ENCODE results near the gene LDB2. TPM values are rescaled to one million over a fixed set of nuclear protein-coding genes. Genes with fewer than 3 reads are reported as not detected.

LDB2 gene
- total and polyA plus RNA-seq, 2 of the 8 experiments (the other 6 are each of a cell fraction or from before 2014, with no cell fraction given) = 57.0 to 140 TPM

- Histone ChIP-seq H2AK5ac (ENCODE audit: low read depth, low read length) (no peak overlapping the region), H3K79me2 (ENCODE audit: control insufficient read depth in 1 of 2, insufficient read depth in 2 of 2, low read length in 2 of 2) (no peaks in the 10 kb centered on the region; a peak in 1 of 4 replicates), H3K14ac (ENCODE audit: insufficient read length) (no peak overlapping the region), H4K91ac (replicated peaks; ENCODE audit: insufficient read length, low read length) (no peak overlapping the region), H3K9ac (replicated peaks in 1 of 4; ENCODE audit: extremely low read depth in 1 of 4, low read depth in 3 of 4, low read length in 3 of 4) (no peak overlapping the region), H3K4me2 (ENCODE audit: insufficient read depth in 1 of 2, low read depth in 2 of 2, low read length in 2 of 2) (no peak overlapping the region), H3K27me3 (replicated peaks in 1 of 4; ENCODE audit: control insufficient read depth in 3 of 4, extremely low read depth in 1 of 4, insufficient read depth in 3 of 4, low read length in 3 of 4) (no peaks in the 10 kb centered on the region), H3K36me3 (ENCODE audit: control insufficient read depth in 2 of 4, insufficient read depth in 4 of 4, low read length in 3 of 4) (peaks cover 0 to 2% (median under 1%) of the 10 kb centered on the region in 4 experiments; a peak in 2 of 8 replicates), H3K9me3 (ENCODE audit: insufficient read depth in 2 of 2, low read depth in 1 of 2, low read length in 1 of 2) (no peaks in the 10 kb centered on the region), H4K5ac (ENCODE audit: insufficient read length, low read depth, low read length) (no peak overlapping the region), H3K56ac (replicated peaks; ENCODE audit: insufficient read length, low read depth, low read length) (no peak overlapping the region), H3K23me2 (ENCODE audit: low read depth, low read length) (no peaks in the 10 kb centered on the region; the same call in 1 of the 2 replicates), H3K23ac (ENCODE audit: insufficient read length) (no peak overlapping the region), H2BK20ac (ENCODE audit: low read length) (no peak overlapping the region), H4K20me1 (replicated peaks in 1 of 2; ENCODE audit: control insufficient read depth in 1 of 2, insufficient read depth in 2 of 2, low read length in 2 of 2) (no peaks in the 10 kb centered on the region), H3K4ac (replicated peaks; ENCODE audit: insufficient read length, low read depth, low read length) (no peak overlapping the region), H2BK15ac (ENCODE audit: low read length) (no peak overlapping the region), H3K4me1 (replicated peaks in 1 of 4; ENCODE audit: control insufficient read depth in 3 of 4, insufficient read depth in 4 of 4, low read length in 3 of 4) (peaks cover 0 to 9% (median 1%) of the 10 kb centered on the region in 4 experiments; a peak in 2 of 7 replicates), H2BK120ac (replicated peaks; ENCODE audit: low read depth, low read length) (no peak overlapping the region), H3K18ac (ENCODE audit: extremely low read depth, low read length) (no peak overlapping the region), H3K4me3 (ENCODE audit: extremely low read depth in 1 of 4, insufficient read depth in 2 of 4, low read depth in 3 of 4, low read length in 4 of 4) (no peak overlapping the region), H2BK12ac (ENCODE audit: low read depth, low read length) (no peak overlapping the region), H4K8ac (ENCODE audit: extremely low read depth, insufficient read depth, low read length) (no peak overlapping the region), H3K27ac (ENCODE audit: low read depth, low read length) (no peak overlapping the region), H2AFZ (ENCODE audit: low read length) (no peak overlapping the region), H3K79me1 (ENCODE audit: low read depth, low read length) (no peaks in the 10 kb centered on the region; the same call in 1 of the 2 replicates), H2BK5ac (ENCODE audit: low read depth, low read length) (no peak overlapping the region)
- DNase-seq (ENCODE audit: low read depth in 1 of 2, low spot score in 2 of 2) (no peak), FAIRE-seq (no peak)
- CTCF ChIA-PET (ENCODE audit: partially characterized antibody) = interaction anchor here (0.6 to 2.3 kb wide), 10 partner anchors 11 to 688 kb away, joined by 3 to 8 read pairs (median 4); no protein-coding TSS in a partner anchor
- 91% methylated on average over 5 of the region's 5 CpGs; no CpG with 5 or more reads in 1 of the 2 experiments for WGBS, 2 experiments (ENCODE audit: extremely low coverage in 1 of 2, insufficient coverage in 1 of 2, insufficient read length in 1 of 2, insufficient replicate concordance in 2 of 2, low coverage in 1 of 2, low lambda C conversion rate in 2 of 2, missing lambda C conversion rate in 1 of 2)
- POLR2A ChIA-PET (ENCODE audit: partially characterized antibody) = no interaction called here
- no peak for TF ChIP-seq SAP30 (IDR thresholded peaks at IDR 0.05; ENCODE audit: insufficient read depth, insufficient replicate concordance, low read length)
Observed at GRCh38 chr4:16759931-16760582, 138.4 kb downstream of the LDB2 start.

Data from H1 (cell line).